Lung (tissue), 12 donors: ENCODE measurements around the gene RABL6. TPM values are rescaled to one million over a fixed set of nuclear protein-coding genes. Genes with fewer than 3 reads are reported as not detected.

Experiments used
- ATAC-seq: fragments of 200-7000 bp; cut with Tn5 transposase; one replicate; pipeline ENCODE4 v1.9.1; 2020; ENCODE audit warnings: moderate number of reproducible peaks; ENCODE audit not compliant: insufficient read depth, low FRiP score
- DNase-seq, 3 donors: peaks; one replicate each; pipeline ENCODE4 v3.0.0-alpha.2; 2013 to 2017
- H3K27ac ChIP-seq, 2 donors: one replicate each; pipeline ENCODE4 v1.5.1; 2013; ENCODE audit warnings: mild to moderate bottlenecking in 2 of 2, moderate library complexity in 2 of 2, control low read depth in 1 of 2, inconsistent platforms in 1 of 2, low read depth in 1 of 2, low read length in 1 of 2
- H3K27me3 ChIP-seq, 3 donors: one replicate each; pipeline ENCODE4 v1.5.1; 2013; ENCODE audit warnings: low read length in 2 of 3; ENCODE audit not compliant: control insufficient read depth in 3 of 3, insufficient read depth in 3 of 3
- H3K36me3 ChIP-seq, 4 donors: one replicate each; pipeline ENCODE4 v1.5.1; 2013; ENCODE audit warnings: low read length in 4 of 4, mild to moderate bottlenecking in 1 of 4, moderate library complexity in 1 of 4; ENCODE audit not compliant: control insufficient read depth in 4 of 4, insufficient read depth in 4 of 4
- H3K4me1 ChIP-seq, 5 donors: one replicate each; pipeline ENCODE4 v1.5.1; 2013; ENCODE audit warnings: low read length in 5 of 5, mild to moderate bottlenecking in 2 of 5, moderate library complexity in 1 of 5; ENCODE audit not compliant: control insufficient read depth in 5 of 5, insufficient read depth in 5 of 5
- H3K4me3 ChIP-seq: one replicate; pipeline ENCODE4 v1.5.1; 2013; ENCODE audit warnings: mild to moderate bottlenecking, control low read depth, moderate library complexity
- H3K9ac ChIP-seq, 2 donors: one replicate each; pipeline ENCODE4 v1.5.1; 2013; ENCODE audit warnings: low read length in 2 of 2, control low read depth in 1 of 2; ENCODE audit not compliant: insufficient read depth in 1 of 2
- H3K9me3 ChIP-seq, 4 donors: one replicate each; pipeline ENCODE4 v1.5.1; 2013; ENCODE audit warnings: low read length in 3 of 4, mild to moderate bottlenecking in 1 of 4, moderate library complexity in 1 of 4; ENCODE audit not compliant: control insufficient read depth in 4 of 4, insufficient read depth in 3 of 4
- WGBS, 2 donors: extraction: QIAGEN DNeasy Blood & Tissue Kit; methylation state at CpG; one replicate each; pipeline ENCODE4 v1.1.7; 2013; 5-methylcytosine and 5-hydroxymethylcytosine counted together
- polyA plus RNA-seq, 2 donors: library from polyadenylated mRNA; stranded (reverse); fragments of 200-250 nt; gene quantifications; one replicate each; pipeline ENCODE4 v1.2.1, GENCODE V29; 2013
- total RNA-seq, 2 donors: library from RNA; depleted of rRNA in 1 of 2; stranded (reverse); fragments of >200 nt in 1 of 2; gene quantifications; one replicate each; pipeline ENCODE4 v1.2.1, GENCODE V29; 2014 to 2021
- TF ChIP-seq, protein P1 (sequence below): IDR thresholded peaks from 2 replicates; pipeline ENCODE4 v1.5.1; 2012; ENCODE audit warnings: mild to moderate bottlenecking; ENCODE audit errors: control extremely low read depth, extremely low read depth
- donor health status: control.
- donor health status: control.
- donor health status: Bipolar disorder and iron deficiency.
- donor health status: healthy.
- donor health status: DM: yes; HTN: yes; CAD: no.

Gene RABL6
- total and polyA plus RNA-seq, 4 donors = 36.4 to 87.8 (median 62.2) TPM

DNA sequence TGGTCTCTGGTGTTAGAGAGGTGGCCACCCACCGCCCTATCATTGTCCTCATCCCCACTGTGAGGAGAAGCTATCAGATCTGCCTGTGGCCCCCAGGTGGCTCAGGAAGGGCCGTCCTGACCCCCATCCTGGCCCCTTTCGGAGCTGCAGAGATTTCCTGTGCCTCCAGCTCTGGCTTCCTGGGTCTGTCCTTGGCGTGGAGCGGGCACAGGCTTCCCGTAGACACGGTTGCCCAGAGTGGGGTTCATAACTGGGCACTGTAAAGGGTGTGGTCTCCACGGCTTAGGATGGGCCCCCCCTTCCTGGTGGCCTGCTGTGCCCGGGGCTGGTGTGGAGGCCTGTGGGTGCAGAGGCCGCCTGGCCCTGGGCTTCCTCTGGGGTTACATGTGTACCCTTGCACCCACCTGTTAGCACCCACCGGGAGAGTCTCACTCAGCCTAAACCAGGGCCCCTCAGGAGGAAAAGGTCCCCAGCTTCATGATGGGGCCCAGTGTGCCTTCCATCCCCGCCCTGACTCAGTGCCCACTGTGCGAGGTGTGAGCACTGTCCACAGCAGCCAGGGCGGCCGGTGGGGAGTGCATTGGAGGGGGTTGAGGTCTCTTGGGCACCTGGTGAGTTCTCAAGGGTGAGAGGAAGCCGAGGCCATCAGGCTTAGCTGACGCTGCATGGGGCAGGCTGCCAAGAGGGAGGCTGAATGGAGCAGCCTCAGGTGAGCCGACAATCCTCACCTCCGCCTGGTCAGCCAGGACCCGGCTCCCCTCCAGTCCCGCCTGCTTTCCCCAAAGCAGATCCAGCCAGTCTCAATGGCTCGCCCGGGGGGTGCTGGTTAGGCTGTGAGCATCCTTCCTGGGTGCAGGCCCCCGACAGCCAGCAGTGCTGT lies 19.2 kb downstream of the RABL6 start:
- ATAC-seq = no peak

DNA sequence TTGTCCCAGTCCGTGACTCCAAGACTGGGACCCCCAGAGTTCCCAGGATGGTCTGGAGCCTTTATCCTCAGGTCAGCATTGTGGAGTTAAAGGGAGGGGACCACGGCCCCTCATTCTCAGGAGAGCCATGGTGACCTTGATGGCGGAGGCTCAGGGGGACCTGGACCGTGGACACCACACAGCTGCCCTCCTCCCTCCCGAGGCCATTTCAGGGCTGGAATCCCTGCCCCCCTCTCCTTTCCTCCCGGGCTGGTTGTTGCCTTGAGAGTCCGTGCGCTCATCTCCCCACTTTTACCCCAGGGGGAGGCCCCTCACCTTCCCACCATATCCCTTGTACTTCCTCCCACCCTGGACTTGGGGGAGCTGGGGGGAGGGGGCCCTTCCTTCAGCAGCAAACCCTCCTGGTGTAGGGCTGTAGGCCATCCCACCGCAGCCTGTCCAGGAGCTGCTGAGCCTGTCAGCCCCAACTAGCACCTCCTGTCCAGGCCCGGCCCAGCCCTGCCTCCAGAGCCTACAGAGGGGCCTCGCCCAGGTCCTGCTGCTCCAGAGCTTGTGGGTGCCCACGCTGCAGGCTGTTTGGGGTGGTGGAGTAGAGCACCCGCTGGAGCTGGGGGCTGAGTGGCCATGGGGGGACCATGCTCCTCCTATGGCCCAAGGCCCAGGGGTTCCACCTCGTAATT lies 20.2 kb downstream of the RABL6 start:
- 93 to 97% methylated on average over 14 of the region's 14 CpGs for WGBS, 2 donors
- Histone ChIP-seq H3K4me1 (no peaks in the 10 kb centered on the region), H3K9me3 (no peaks in the 10 kb centered on the region), H3K4me3 (no peak overlapping the region), H3K27me3 (no peaks in the 10 kb centered on the region), H3K36me3 (peaks cover 0 to 83% (median 21%) of the 10 kb centered on the region in 4 donors), H3K9ac (no peak overlapping the region), H3K27ac (no peak overlapping the region)
- DNase-seq (no peak), ATAC-seq (no peak)
- TF ChIP-seq, protein P1, sequence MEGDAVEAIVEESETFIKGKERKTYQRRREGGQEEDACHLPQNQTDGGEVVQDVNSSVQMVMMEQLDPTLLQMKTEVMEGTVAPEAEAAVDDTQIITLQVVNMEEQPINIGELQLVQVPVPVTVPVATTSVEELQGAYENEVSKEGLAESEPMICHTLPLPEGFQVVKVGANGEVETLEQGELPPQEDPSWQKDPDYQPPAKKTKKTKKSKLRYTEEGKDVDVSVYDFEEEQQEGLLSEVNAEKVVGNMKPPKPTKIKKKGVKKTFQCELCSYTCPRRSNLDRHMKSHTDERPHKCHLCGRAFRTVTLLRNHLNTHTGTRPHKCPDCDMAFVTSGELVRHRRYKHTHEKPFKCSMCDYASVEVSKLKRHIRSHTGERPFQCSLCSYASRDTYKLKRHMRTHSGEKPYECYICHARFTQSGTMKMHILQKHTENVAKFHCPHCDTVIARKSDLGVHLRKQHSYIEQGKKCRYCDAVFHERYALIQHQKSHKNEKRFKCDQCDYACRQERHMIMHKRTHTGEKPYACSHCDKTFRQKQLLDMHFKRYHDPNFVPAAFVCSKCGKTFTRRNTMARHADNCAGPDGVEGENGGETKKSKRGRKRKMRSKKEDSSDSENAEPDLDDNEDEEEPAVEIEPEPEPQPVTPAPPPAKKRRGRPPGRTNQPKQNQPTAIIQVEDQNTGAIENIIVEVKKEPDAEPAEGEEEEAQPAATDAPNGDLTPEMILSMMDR = no peak

More for the DNA sequence above, 19.2 kb downstream of the RABL6 start:
- TF ChIP-seq, protein P1 = no peak
- Histone ChIP-seq H3K9ac (no peak overlapping the region), H3K36me3 (peaks cover 0 to 77% (median 19%) of the 10 kb centered on the region in 4 donors), H3K4me3 (no peak overlapping the region), H3K27me3 (no peaks in the 10 kb centered on the region), H3K9me3 (no peaks in the 10 kb centered on the region), H3K4me1 (peaks cover 0 to 1% (median 0%) of the 10 kb centered on the region in 5 donors), H3K27ac (no peak overlapping the region)
- WGBS, 2 donors = 93% methylated on average over 24 of the region's 24 CpGs
- no peak for DNase-seq

DNA sequence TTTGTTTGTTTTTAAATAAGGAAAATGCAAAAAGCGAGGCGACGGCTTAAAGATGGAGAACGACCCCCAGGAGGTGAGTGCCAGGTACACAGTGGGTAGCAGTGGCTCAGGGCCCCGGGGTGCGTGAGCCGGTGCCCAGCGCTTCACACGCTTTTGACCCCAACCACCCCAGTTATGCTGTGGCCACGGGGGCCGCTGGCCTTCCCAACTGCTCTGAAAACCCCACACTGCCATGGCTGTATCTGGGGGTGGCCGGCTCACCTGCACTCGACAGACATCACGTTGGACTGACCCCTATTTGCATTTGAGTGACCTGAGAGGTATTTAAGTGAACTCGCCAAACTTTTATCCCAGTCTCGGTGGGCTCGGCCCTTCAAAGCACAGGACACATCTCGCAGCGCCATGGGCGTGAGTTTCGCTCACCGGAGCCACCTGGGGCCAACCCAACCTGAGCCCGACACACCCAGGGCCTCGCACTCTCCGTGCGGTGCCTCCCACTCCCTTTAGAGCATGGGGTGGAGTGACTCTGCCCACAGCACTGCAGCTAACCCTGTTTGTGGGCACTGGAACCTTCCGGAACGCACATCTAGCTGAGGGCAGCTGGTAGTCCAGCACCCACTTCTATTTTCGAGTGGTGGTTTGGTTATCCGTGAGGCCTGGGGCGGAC lies 20.9 kb downstream of the RABL6 start:
- ATAC-seq = no peak
- Histone ChIP-seq H3K9me3 (no peaks in the 10 kb centered on the region), H3K4me3 (no peak overlapping the region), H3K27me3 (no peaks in the 10 kb centered on the region), H3K9ac (no peak overlapping the region), H3K27ac (no peak overlapping the region), H3K4me1 (no peaks in the 10 kb centered on the region), H3K36me3 (peaks cover 0 to 82% (median 18%) of the 10 kb centered on the region in 4 donors)
- 96% methylated on average over 31 of the region's 31 CpGs for WGBS, 2 donors
- TF ChIP-seq, protein P1 = no peak
- no peak for DNase-seq
